ENCODE results near the gene CSF3. TPM values are rescaled to one million over a fixed set of nuclear protein-coding genes. Genes with fewer than 3 reads are reported as not detected.

The CSF3 gene, protein sequence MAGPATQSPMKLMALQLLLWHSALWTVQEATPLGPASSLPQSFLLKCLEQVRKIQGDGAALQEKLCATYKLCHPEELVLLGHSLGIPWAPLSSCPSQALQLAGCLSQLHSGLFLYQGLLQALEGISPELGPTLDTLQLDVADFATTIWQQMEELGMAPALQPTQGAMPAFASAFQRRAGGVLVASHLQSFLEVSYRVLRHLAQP
- 0.14 TPM in 1 of 2 replicates, not detected in the other for total RNA-seq (2014; rRNA removed; shearing (Covaris generic))
- polyA plus RNA-seq (2014; cell fraction: nucleus; rRNA removed): not detected in 2 replicates

DNA sequence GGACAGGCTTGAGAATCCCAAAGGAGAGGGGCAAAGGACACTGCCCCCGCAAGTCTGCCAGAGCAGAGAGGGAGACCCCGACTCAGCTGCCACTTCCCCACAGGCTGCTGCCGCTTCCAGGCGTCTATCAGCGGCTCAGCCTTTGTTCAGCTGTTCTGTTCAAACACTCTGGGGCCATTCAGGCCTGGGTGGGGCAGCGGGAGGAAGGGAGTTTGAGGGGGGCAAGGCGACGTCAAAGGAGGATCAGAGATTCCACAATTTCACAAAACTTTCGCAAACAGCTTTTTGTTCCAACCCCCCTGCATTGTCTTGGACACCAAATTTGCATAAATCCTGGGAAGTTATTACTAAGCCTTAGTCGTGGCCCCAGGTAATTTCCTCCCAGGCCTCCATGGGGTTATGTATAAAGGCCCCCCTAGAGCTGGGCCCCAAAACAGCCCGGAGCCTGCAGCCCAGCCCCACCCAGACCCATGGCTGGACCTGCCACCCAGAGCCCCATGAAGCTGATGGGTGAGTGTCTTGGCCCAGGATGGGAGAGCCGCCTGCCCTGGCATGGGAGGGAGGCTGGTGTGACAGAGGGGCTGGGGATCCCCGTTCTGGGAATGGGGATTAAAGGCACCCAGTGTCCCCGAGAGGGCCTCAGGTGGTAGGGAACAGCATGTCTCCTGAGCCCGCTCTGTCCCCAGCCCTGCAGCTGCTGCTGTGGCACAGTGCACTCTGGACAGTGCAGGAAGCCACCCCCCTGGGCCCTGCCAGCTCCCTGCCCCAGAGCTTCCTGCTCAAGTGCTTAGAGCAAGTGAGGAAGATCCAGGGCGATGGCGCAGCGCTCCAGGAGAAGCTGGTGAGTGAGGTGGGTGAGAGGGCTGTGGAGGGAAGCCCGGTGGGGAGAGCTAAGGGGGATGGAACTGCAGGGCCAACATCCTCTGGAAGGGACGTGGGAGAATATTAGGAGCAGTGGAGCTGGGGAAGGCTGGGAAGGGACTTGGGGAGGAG is at the start of gene CSF3:
Gene CSF3, plus strand, starts transcription at position 436 of the 993 bp plus-strand sequence. Its CDS starts 35 bp downstream, at position 471.
- DNase-seq (ENCODE audit: extremely low read depth, low read depth): no peak

DNA sequence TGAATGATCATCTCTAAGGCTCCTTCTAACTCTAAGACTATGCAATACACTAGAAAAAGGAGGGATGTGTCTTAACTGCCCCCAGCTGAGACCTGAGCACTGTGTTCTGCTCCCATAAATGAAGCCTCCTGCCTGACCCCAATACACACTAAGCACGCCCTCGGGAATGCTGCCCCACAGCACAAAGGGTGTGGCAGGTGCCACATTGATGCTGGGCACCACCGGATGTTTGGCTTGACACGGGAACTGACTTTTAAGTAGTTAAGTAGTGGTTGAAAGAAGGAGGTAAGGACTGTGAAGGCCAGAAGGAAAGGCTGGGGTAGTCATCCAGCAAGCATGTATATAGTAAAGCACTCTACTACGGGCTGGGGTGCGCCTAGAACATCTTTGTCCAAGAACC is 48.5 kb upstream of the CSF3 start:
- DNase-seq (ENCODE audit: extremely low read depth, low read depth): no peak

DNA sequence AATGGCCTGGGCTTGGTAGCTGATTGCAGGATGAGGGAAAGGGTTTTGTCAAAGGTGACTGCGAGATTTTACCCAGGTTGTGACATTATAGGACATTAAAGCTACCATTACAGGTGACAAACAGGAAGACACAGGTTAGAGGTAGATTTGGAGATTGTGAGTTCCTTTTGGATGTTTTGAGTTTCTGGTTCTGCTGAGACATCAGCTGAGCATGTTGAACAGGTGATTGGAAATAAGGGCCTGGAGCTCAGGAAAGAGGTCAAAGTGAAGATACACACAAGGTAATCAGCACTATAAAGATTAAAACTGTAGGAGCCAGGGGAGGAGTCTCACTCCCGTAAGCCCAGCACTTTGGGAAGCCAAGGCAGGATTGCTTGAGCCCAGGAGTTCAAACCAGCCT is 46.5 kb upstream of the CSF3 start:
- no peak for DNase-seq (ENCODE audit: extremely low read depth, low read depth)

DNA sequence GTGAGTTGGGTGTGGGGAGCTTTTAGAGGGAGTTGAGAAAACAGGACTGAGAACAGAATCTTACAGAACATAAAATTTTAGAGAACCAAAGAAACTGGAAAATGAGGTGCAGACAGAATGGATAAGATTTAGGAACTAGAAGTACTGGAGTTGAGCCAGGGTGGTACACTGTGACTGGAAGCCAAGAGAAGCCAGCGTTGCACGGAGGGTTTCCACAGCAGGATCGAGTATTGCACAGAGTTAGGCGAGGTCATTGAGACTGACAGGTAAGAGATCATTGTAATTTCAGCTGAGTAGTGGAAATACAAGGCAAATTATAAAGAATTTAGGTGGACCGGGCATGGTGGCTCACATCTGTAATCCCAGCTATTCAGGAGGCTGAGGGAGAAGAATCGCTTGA is 45.9 kb upstream of the CSF3 start:
- no peak for DNase-seq (ENCODE audit: extremely low read depth, low read depth)

DNA sequence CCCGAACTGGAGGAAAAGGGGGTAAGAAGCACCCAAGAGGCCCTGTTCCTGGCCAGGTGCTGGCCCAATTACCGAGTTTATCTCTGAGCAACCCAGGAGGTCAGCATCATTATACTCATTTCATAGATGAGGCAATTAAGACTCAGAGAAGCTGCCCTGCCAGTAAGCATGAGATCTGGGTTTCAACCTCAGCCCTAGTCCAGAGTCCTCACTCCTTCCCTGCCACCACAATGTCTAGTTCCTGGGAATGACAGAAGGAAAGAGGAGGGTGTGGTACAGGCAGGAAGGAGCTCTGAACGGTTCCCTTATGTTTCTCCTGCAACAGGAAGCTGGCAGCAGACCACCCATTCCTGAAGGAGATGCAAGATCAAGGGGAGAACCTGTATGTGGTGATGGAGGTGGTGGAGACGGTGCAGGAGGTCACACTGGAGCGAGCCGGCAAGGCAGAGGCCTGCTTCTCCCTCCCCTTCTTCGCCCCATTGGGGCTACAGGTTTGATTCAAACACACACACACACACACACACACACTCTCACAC is 45.0 kb upstream of the CSF3 start:
- DNase-seq (ENCODE audit: extremely low read depth, low read depth): no peak

DNA sequence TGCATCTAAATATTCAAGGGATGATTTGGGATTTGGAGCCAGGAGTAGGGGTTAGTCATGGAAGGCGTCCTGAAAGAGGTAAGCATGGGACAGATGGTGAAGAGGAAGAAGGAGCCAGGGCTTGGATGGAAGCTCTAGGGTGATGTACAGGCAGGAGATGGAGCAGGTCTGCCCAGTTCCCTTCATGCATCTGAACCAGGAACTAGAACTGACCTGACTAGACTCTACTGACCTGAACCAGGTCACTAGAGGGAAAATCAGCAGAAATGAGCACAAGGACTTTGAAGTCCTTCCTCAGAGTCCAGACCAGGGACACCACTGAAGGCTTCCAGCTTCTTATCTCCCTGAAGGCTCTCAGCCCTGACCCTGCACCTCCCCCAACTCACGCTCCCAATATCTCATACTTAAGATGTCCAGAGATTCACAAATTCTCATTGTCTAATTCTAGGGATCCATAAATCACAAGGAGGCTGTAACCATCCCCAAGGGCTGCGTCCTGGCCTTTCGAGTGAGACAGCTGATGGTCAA is 44.1 kb upstream of the CSF3 start:
- DNase-seq (ENCODE audit: extremely low read depth, low read depth): no peak

DNA sequence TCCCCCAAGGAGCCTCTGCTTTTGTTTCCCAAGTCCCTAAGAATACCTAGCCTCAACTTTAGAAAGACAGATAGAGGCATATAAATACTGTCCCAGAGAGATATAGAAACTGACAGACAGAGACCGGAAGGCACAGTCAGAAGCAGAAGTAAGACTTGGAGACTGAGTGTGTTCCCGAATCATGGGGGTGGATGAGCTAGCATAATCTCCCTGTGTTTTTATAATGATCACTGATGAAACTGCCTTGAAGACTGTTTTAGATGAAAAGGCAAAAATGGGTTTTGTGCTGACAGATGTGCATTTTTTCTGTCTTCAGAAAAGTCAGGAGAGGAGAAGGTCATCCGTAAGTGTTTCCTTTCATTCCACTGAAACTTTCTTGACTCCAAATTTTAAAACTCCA is 43.0 kb upstream of the CSF3 start:
- no peak for DNase-seq (ENCODE audit: extremely low read depth, low read depth)

DNA sequence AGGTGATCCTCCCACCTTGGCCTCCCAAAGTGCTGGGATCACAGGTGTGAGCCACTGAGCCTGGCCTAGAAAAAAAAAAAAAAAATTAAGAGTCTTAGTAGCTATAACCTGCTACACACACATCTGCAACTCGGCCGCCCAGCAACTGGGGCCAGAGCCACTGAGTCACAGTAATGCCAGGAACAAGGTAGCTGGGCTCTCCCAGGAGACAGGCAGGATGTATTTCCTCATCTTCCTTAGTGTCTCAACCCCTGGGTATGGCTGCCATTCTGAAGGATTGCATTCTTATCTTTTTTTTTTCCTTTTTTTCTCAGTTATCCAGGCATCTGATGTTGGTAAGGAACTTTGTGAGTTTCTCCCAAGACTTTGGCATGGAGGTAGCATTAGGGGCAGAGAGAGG is 41.7 kb upstream of the CSF3 start:
- no peak for DNase-seq (ENCODE audit: extremely low read depth, low read depth)

DNA sequence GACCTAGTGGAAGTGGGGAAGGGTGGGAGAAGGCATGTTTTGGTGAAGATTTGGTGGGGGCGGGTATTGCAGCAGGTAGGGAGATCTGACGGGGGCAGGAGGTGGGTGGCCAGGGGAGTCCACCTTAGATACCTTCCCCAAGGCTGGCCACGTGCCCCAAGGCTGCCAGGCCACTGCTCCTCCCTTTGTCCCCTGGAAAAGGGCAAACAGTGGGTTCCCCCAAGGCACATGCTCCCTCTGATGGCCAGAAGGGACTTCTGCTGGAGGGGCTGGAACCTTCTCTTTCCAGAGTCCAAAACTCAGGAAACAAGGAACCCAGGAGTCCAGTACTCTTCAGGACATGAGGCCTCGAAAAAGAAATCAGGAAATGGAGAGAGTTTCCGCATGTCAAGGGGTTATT is 40.8 kb upstream of the CSF3 start:
- DNase-seq (ENCODE audit: extremely low read depth, low read depth): no peak

DNA sequence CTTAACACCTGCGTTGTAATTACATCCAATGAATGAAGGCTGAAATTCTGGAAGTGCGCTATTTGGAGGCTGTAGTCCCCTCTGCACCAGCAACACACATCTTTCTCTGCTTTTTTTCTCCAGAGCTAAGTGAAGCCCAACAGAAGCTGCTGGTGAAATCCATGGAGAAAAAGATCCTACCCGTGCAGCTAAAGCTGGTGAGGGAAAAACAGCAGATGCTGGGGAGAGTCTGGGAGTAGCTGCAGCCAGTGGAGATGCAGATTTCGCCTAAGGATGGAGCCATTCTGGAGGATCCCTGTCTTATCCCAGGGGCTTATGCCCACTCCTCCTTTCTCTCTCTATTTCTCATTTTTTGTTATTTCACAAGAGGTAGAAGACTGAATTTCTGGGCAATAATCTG is 39.4 kb upstream of the CSF3 start:
- DNase-seq (ENCODE audit: extremely low read depth, low read depth): no peak

DNA sequence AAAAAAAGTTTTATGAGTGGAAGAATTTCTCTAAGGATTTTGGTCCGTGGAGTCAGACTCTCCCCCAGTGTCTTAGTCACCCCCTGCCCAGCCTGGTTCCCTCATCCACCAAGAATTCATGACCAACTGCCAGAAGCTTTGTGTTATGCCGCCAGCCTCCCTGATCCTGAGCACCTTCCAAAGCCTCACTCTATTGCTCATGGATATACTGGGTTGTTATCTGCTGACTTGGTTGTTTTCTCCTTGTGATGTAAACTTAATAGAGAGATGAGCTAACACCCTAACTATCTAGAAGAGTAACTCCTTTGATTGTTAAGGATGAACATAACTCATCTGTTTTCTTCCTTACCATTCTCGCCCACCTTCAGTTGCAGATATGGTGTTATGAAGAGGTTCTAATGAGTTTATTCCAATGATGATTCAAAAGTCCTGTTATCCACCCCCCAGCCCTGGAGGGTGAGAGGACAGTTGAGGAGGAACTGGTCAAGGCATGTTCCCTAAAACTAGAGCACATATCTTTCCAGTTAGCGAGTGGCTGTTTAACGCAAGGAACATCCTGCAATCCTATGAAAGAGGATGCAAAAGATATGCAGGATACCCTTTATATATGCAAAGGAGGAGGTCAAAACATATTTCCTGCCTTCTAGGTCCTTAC is 36.1 kb upstream of the CSF3 start:
- no peak for DNase-seq (ENCODE audit: extremely low read depth, low read depth)

DNA sequence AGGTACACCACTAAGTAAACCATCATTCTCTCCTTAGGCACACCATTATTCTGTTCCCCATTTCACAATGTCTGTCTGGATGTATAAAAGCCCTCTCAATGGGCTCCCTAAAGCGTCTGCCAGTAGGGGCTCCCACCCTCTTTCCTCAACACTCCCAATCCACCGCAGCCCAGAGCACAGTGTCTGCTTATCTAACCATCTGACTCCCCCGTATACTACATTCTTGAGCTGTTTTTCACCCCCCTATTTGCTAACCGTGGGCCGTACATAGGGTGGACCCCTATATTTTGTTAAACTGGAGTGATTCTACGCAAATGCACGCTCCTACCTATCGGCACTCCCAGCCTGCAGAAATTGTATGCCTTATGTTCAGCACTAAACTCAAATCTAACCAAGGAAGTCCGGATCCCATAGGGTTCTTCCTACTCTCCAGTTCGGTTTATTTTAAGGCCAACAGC is 35.3 kb upstream of the CSF3 start:
- no peak for DNase-seq (ENCODE audit: extremely low read depth, low read depth)

DNA sequence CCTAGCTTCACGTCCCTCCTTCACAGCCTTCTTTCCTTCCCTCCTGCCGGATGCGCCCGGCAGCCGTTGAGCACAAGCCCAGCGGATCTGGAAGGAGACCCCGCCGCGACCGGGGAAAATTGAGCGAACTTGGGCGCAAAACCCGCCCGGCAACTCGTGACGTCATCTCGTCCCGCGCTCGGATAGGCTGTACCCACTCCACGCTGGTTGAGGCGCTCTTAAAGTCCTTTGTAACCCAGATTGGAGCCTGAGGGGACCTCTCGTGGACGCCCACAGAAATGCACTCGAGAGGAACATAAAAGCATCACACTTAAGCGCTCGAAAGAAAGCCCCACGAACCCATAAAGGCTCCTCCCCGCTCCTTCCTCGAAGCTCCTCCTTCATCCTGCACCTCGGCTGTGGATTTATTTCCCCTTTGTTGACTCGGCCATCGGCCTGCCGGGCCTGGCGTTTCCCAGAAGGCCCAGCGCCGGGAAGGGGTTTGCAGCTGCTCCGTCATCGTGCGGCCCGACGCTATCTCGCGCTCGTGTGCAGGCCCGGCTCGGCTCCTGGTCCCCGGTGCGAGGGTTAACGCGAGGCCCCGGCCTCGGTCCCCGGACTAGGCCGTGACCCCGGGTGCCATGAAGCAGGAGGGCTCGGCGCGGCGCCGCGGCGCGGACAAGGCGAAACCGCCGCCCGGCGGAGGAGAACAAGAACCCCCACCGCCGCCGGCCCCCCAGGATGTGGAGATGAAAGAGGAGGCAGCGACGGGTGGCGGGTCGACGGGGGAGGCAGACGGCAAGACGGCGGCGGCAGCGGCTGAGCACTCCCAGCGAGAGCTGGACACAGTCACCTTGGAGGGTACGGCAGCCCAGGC is 34.7 kb upstream of the CSF3 start, which contains the start of gene PSMD3:
Gene PSMD3, plus strand, starts transcription at position 457 of the 856 bp plus-strand sequence. Its CDS starts 164 bp downstream, at position 621.
- peak; percentile 100 for DNase-seq (ENCODE audit: extremely low read depth, low read depth)

DNA sequence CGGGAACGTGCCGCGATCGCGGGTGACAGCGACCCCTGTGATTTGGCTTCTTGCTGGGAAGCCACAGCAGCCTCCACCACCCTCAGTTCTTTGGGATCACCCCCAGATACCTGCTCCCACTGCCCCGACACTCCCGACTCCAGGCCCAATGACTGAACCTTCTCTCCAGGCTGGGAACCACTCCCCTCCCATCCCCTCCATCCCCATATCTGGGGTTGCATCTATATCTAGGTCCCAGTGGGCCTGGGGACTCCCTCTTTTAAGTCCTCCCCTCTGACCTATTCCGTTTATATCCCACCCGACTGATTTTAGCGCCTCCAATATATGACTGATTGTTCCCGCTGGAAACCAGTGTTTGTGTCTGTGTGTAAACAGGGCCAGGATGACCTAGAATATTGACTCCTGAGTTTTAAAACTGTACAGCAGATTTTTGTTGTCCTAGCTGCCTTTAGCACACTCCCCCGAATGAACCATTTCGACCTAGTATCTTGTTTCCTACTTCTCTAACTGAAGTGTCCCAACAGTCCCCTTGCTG is 34.0 kb upstream of the CSF3 start:
- no peak for DNase-seq (ENCODE audit: extremely low read depth, low read depth)

DNA sequence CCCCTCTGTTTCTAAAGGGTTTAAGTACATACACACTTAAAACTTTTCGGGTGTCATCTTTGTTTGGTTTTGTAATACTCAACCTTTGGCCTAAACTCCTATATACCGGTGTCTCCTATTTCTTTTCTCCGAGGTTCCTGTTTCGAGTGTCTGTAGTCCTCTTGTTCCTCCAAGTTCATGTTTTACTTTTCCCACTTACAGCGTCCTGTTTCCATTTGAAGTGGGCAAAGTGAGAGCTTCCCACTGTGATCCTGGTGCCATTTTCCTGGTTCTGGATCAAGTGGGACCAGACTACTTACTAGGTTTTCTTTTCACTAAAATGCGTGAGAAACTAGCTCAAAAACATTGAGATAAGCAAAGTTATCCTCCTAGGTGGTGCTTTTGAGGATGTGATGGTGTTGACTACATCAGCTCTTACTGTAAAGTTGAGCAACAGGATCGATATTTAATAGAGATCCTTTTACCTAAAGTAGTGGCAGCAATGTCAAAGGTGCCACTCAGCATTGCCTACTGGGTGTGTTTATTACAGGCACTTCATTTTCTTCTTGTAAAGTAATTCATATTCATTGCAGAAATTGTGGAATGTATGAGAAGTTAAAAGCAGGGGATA is 33.4 kb upstream of the CSF3 start:
- DNase-seq (ENCODE audit: extremely low read depth, low read depth): no peak

DNA sequence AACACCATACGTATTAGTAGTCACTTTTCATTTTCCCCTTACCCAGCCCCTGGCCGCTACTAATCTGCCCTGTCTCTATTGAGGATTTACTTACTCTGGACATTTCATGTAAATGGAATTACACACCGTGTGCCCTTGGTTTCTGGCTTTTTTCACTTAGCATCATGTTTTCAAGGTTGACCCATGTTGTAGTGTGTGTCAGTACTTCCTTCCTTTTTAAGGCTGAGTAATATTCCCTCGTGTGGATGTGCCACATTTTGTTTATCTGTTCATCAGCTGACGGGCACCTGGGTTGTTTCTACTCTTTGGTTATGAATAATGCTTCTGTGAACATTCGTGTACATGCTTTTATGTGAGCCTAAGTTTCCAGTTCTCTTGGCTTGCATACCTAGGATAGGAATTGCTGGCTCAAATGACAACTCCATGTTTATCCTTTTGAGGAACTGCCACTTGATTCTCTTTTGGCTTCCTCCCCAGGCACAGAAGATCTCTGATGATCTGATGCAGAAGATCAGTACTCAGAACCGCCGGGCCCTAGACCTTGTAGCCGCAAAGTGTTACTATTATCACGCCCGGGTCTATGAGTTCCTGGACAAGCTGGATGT is 26.9 kb upstream of the CSF3 start:
- DNase-seq (ENCODE audit: extremely low read depth, low read depth): no peak

DNA sequence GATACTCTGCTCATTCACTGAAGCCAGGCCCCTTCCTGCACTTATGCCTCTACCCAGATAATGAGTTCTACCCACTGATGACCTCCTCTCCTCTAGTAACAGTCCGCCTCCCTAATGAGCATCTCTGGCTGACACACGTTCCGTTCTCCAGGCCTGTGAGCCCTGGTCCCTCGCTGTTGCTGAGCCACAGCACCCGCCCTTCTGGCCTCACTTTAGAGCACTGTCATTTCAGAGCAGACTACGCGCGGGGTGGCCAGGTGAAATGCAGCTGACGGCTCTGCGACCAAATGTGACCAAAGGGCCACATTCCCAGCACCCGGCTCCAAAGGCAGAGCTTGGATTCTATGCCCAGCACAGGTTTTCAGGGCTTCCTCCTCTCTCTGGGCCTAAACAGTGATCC is 20.8 kb upstream of the CSF3 start:
- DNase-seq (ENCODE audit: extremely low read depth, low read depth): no peak

DNA sequence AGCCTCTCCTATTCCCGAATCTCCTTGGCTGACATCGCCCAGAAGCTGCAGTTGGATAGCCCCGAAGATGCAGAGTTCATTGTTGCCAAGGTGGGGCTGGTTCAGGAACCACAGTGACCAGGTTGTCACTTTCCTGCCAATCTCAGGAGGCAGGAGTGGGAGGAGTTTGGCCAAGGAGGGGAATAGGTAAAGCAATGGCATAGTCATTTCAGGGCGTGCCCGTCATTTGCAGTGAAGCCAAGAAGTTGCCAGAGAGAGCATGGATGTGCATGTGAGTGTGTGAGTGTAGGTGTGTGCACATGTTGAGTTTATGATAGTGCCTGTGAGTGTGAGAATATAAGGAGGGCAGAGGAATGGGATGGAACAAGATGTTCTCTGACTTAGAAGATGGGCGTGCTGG is 19.8 kb upstream of the CSF3 start:
- DNase-seq (ENCODE audit: extremely low read depth, low read depth): no peak

DNA sequence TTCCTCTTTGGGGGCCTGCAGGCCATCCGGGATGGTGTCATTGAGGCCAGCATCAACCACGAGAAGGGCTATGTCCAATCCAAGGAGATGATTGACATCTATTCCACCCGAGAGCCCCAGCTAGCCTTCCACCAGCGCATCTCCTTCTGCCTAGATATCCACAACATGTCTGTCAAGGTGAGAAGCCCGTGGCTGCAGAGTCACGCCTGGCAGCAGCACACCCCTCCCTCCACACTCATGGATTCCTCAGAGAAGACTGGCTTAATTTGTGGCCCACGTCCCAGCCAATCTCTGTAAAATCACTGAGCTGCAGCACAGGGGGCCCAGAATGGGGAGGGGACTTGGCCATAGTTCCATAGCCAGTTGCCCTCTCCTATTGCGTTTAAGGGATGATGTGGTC is 19.1 kb upstream of the CSF3 start:
- DNase-seq (ENCODE audit: extremely low read depth, low read depth): no peak

All from NCI-H460 (cell line).